Stimulated activated CD4-positive, alpha-beta T cell treated with anti-CD3 and anti-CD28 coated beads, Interleukin-1b, Interleukin-23, amount 100 ng/mL, for 48 hours (primary cell): ENCODE measurements around the gene SFXN3.

Experiments used
- DNase-seq: peaks from one replicate; pipeline ENCODE4 v3.0.0-alpha.2; 2020

The SFXN3 gene

DNA sequence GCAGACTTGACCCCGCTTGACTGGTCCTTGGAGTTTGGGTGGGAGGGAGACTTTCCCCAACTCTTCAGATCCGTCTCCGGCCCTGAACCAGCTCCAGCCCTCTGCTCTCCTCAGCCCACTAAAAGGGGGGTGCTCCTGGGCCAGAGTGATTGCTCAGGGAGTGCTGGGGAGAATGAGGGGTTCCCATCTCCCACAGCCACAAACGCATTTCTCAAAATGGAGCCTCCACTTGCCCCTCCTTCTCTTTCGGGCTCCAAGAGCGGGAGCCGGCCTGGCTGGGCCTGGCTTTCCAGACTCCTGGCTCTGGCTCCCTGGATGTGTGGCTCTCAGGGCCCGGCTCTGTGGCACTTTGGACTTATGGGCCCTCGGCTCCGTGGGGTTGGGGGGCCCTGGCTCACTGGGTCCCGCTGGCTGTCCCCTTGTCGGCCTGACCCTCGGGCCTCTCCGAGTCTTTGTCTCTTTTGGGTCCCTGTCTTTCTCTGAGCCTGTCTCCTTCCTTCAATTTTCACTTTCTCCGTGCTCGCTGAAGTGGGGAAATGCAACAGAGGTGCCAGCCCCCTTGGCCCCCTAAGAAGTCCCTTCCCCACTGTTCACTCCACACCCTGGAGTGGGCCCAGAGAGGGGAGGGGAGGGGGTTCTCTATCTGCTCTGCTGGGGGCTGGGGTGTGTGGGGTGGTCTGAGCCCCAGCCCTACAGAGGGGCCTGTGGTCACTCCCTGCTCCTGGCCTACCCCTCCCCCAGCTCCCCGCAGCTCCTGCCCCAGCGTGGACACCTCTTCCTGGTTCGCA is 30.7 kb upstream of the SFXN3 start:
- DNase-seq: no peak

DNA sequence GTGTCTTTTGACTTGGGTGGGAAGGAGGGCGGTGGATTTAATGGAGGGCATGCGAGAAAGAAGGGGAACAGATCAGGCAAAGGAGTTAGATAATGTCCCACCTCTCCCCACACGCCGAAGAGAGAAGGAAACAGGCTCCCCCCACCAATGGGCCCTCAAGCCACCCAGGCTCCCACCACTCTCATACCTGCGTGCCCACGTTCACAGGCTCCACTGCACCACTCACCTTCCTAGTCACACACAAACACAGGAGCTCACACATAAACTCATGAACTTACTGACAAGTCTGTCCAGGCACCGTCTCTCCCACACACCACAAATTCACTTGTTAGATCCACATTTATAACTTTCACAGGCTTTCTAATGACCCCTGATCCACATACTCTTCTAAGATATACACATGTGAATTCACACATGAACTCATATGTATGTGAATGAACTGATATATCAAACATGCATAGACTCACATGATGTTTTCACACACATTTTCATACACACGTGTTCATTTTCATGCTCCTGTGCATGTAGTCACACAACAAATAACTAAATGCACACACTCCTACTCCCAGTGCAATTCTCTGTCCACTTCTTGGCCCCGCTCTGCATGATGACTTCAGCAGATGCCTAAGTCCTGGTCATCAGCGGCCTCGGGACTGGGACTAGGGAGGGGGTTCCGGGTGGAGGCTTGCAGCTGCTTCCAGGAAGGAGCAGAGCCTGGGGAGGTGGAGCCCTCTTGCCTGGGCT is 29.9 kb upstream of the SFXN3 start:
- no peak for DNase-seq

DNA sequence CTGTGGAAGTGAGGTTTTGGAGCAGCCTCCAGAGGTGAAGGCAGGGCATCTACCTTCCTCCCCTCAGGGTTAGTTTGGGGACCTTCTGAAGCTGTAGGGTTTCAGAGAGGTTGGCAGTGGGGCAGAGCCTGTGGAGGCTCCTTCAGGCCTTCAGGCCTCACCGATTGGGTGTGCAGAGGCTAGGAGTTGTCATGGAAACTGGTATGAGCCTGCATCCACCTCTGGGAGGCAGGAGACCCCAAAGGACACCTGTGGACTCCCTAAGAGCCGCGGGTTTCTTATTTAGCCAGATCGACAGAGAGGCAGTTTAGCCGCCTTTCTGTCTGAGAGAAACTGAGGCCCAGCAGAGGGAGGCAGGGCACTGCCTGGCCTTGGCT is 29.4 kb upstream of the SFXN3 start:
- no peak for DNase-seq

DNA sequence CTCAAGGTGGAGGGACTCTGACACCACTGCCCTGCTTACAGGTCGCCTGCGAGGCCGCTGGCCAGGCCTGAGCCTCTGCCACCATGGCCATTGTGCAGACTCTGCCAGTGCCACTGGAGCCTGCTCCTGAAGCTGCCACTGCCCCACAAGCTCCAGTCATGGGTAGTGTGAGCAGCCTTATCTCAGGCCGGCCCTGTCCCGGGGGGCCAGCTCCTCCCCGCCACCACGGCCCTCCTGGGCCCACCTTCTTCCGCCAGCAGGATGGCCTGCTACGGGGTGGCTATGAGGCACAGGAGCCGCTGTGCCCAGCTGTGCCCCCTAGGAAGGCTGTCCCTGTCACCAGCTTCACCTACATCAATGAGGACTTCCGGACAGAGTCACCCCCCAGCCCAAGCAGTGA is 28.6 kb upstream of the SFXN3 start:
- no peak for DNase-seq

DNA sequence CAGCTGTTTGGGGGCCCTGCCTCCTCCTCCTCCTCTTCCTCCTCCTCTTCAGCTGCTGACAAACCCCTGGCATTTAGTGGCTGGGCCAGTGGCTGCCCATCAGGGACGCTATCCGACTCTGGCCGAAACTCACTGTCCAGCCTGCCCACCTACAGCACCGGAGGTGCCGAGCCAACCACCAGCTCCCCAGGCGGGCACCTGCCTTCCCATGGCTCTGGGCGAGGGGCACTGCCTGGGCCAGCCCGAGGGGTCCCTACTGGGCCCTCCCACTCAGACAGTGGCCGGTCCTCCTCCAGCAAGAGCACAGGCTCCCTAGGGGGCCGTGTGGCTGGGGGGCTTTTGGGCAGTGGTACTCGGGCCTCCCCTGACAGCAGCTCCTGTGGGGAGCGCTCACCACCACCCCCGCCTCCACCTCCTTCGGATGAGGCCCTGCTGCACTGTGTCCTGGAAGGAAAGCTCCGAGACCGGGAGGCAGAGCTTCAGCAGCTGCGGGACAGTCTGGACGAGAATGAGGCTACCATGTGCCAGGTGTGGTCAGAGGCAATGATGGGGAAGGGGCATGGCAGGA is 27.3 kb upstream of the SFXN3 start:
- no peak for DNase-seq

DNA sequence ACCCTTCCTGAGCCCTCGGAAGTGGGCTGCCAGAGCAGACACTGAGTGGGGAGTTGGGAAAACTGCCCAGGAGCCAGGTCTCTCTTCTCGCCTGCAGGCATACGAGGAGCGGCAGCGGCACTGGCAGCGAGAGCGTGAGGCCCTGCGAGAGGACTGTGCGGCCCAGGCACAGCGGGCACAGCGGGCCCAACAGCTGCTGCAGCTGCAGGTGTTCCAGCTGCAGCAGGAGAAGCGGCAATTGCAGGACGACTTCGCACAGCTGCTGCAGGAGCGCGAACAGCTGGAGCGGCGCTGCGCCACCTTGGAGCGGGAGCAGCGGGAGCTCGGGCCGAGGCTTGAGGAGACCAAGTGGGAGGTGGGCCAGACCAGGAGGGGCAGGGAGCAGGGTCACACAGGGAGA is 25.7 kb upstream of the SFXN3 start:
- DNase-seq: no peak

DNA sequence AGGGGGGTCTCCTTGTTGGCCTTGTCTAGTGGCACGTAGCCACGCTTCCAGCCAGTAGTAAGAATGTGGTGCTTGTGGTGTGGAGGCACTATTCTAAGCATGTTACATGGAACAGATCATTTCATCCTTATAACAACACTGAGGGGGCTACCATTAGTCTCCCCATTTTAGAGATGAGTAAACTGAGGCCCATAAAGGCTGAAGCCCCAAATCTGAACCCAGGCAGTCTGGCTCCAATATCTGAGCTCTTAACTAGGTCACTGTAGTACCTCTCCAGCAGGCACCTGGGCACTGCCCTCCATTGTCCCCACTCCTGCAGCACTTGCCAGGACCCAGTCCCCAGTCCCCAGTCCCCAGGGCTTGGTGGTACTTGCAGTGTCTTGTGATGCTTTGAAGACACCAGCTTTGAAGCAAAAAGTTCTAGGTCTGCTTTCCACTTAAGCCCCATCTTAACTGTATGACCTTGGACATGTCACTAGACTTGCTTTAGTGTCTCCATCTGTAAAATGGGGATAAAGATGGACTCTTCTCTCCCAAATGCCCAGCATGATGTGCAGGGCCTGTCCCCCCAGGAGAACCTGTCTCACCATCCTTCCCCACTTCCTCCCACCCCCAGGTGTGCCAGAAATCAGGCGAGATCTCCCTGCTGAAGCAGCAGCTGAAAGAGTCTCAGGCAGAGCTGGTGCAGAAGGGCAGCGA is 25.0 kb upstream of the SFXN3 start:
- DNase-seq: no peak

DNA sequence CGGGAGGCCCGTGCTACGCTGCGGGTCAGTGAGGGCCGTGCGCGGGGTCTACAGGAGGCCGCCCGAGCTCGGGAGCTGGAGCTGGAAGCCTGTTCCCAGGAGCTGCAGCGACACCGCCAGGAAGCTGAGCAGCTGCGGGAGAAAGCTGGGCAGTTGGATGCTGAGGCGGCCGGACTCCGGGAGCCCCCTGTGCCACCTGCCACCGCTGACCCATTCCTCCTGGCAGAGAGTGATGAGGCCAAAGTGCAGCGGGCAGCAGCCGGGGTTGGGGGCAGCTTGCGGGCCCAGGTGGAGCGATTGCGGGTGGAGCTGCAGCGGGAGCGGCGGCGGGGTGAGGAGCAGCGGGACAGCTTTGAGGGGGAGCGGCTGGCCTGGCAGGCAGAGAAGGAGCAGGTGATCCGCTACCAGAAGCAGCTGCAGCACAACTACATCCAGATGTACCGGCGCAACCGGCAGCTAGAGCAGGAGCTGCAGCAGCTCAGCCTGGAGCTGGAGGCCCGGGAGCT is 24.4 kb upstream of the SFXN3 start:
- no peak for DNase-seq

DNA sequence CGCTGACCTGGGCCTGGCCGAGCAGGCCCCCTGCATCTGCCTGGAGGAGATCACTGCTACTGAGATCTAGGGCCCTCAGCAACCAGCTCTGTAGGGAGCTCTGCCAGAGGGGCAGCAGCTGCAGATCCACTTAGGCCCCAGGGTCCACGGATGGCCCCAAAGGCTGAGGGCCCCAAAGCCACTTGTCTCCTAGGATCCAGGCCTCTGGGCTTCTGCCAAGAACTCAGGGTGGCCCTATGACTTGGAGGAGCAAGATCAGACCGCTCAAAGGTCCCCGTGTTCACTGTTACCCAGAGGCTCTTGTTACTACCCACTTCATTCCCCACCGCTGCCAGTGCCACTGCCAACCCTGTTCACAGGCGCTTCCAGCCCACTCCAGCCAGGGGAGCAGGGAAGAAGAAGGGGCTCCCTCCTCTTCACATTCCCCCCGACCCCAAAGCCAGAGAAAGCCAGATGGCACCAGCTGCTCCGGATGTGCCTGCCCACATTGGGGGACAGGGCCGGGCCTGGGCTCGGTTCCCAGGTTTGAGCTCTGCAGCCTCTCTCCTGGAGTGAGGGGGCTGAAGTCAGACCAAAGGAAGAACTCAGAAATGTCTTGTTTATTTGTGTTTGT is 23.8 kb upstream of the SFXN3 start:
- DNase-seq: no peak

DNA sequence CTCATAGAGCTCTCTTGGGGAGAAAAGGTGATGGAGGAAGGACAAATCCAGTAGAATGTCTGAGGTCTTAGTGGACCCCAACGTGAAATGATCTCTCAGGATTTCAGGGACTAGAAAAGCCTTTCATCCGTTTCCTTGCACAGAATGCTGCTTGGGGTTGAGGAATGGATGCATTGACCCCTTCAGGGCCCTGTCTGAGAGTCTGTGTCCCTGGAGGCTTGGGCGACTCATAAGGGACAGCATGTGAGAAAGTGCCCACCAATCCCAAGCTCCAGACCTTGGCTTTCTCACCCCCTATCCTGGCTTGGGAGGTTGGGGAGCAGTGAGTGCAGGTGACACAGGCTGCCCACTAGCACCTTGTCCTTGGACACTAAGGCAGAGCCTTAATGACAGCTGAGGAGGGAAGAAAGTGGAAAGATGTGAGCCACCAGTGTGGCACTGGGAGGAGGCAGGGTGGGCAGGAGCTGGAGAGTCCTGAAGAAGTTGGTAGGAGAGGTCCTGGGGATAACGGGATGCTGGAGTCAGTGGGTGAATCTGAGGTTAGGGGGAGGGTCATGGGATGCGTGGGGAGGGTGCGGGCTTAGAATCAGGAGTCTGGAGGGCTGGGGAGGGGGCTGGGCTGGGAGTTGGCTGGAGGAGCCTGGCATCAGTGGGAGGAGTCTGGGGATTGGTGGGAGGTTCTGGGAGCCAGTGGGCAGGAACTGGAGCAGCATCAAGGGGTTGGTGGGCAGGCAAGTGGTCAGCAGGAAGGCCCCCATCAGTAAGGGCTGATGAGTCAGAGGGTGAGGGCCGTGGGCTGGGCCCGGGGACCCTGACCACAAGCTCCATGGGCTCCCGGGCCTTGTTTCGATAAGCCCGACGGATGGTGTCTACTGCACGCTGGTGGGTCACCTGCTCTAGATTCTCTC is 22.9 kb upstream of the SFXN3 start:
- DNase-seq: no peak

DNA sequence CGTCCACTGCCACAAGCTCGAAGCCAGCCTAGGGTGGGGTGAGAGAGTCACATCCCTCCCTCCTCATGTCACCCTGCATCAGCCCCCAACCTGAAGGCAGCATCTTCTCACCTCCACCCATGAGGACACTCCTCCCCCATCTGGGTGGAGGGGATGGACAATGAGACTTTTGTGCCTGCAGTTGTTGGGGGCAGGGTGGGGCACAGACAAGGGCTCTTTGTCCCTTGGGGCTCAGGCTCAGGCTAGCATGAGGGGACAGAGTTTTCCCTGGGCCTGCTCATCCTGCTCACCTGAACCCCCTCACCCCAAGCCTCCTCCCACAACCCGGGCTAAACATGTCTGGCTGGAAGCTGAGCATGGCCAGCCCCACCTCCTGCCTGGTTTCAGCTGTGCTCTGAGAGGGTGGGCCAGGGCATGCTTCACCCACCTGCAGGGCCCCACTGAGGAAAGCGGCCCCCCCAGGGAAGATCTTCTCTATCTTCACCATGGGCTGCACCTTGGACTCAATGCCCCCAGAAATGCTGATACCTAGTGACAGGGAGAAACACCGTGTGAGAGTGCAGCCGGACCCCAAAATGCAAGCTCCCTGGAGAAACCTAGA is 22.1 kb upstream of the SFXN3 start:
- no peak for DNase-seq

DNA sequence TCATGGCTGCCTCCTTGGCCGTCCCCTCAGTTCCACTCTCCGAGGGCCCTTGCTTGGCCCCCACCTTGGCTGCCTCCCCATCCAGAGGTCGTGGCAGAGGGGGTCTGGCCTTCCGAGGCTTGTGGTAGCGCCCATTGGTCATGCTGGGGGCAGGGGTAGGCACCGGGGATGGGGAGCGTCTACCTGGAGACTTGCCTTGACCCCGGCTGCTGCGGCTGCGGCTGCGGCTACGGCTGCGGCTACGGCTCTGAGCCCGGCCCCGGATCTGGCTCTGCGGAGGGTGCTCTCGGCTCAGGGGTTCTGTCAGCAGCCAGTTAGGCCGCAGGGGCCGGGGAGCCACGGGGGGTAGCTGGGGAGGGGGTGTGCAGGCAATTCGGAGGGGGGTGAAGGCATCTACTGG is 20.7 kb upstream of the SFXN3 start:
- no peak for DNase-seq

DNA sequence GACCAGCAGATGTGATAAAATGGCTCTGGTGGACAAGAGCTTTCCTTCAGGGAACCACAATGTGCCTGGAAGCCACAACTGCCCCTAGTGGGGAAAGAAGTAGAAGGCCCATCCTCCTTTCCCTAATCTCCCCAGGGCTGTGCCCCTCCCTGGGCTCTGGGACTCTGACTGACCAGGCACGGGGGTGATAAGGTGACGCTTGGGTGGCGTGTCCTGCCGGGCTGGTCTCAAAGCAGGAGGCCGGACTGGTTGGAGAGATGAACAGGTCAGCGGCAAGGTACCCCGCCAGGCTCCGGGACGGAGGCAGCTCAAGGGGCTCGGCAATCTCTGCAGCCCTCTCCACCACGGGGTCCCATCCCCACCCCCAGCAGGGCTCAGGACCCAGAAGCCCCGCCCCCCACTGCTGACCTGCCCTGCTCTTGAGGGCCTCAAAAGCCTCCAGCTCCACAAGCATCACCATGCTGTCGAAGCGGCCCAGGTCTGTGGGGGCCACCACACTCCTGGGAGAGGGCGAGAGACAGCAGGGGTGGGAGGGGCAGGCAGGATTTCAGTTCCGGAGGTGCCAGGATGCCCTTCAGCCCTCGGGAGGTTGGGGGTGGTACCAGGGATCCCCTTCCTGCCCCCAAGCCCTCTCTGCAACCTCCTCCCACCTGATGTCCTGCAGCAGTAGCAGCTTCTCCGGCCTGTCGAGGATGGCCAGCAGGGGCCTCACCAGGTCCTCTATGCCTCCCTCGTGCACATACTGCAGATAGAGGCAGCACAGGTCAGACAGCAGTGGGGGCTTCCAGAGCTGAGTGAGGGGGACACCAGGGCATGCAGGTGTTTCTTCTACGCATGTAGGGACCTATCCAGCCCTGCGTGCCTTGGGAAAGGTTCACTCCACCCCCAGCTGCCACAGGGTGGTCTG is 19.3 kb upstream of the SFXN3 start:
- no peak for DNase-seq

DNA sequence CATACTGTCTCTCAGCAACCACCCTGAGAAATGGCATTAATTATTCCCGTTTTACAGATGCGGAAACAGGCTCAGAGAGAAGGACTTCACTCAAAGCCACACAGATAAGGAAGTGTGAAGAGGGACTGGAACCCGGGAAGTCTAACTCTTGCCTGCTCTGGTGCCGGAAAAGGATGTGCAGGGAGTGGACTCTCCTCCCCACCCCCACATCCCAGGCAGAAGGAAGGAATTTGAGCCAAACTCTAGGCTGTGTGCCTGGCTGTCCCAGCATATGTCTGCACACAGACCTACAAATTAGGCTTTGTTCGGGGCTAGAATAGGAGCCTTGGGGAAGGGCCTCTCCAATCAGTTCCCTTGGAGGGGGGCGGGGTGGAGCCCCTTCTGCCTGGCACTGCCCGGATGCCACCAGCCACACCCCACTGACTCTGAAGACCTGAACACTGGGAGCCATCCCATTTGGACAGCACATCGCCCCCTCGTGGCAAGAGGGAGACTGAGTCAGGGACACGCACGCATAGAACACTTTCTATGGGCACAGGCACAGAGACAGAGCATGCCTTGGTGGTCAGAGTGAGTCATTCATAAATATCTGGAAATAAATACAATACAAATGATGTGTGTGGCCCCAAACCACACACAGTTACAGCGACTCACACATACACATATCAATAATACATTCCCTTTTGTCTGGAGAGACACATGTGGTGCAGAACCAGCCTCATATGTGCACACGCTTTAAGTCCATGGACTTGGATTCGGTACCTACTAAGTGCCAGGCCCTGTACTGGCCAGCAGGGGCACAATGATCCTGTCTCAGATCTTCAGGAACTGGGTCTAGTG is 18.3 kb upstream of the SFXN3 start:
- DNase-seq: peak; percentile 82

DNA sequence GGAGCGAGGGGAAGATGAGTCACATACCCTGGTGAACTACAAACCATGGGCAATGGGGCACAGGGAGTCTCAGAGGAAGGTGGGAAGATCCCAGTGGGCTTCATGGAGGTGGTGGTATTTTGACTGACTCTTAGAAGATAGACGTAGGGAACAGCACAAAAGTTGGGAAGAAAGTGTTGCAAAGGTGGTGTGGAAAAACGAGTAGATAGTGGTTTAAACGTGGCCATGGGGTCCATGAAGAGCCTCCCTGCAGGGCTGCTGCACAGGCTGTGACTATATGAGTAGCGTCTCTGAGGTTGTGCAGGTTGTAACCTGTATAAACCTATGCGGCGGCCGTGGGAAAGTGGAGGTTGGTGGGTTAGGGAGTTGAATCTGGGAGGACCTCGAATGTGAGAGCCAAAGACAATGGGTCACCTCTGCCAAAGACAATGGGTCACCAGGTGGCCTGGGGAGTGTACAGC is 17.6 kb upstream of the SFXN3 start:
- no peak for DNase-seq

DNA sequence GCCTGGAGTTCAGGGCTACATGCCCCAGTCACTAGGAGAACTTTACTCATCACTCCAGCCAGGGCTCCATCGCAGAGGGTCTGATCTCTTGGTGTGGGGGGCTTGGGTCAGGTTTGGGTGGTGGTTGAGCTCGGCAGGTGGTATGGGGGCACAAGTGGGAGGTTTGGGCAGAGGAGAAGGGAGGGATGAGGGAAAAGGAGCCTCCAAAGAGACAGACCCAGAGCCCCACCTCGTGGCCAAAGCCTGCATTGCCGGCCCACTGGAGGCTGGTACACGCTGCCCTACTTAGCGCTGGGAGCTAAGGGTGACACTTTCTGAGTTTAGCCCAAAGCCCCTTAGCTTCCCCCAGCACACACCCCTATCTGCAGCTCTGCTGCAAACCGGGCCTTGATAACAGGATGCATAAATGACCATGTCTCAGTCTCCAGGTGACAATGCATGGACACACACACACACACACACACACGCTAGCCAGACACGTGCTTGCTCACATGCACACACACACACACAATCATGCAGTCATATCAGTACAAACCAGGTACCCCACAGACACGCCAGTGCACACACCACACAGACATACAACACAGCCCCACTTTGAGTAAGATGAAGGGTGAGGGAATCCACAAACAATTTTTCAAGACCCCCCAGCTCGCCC is 16.7 kb upstream of the SFXN3 start:
- peak; percentile 72 for DNase-seq

DNA sequence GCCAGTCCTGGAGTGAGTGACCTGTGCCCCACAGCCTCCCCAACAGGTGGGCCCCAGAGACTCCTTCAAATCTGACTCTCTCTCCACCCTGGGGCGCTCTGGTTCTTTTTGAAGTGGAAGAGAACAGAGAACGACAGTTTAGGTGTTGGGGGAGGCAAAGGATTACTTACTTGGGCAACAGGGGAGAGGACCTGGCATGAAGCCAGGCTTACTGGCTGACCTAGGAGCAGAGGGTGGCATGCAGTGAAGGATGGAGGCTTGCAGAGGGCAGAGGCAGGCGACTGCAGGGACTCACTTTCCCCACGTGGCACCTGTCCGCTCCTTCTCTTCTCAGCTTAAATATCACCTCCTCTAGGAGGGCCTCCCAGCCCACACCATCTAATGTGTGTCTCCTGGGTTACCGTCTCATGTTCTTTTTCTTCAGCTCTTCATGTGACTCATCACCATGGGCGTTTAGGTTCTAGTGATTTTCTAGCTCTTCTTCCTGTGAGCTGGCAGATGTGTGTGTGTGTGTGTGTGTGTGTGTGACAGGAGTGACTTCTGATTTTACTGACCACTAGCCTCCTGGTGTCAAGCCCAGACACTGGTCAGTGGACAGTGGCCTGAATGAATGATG is 16.0 kb upstream of the SFXN3 start:
- no peak for DNase-seq

DNA sequence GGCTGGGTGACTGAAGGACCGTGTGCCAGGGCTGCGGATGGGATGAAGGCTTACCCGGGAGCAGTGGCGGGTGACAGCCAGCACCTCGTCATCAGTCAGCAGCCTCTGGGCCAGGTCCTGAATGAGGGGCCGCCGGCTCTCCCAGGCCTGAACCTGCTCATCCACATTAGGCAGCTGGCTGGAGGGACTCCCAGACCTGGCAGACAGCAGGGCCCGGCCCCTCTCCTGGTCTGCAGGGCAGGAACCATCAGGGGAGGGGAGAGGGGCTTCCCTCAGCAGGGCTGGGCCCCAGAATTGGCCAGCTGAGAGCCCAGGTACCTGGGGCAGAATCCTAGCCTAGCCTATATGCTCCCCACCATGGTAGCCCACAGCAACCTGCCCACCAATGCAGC is 15.5 kb upstream of the SFXN3 start:
- DNase-seq: no peak
